ENCODE data around the gene TCF7L2. TPM values are rescaled to one million over a fixed set of nuclear protein-coding genes. Genes with fewer than 3 reads are reported as not detected.

Gene TCF7L2
- total RNA-seq, 1 donor from 2014 or later, result 109 TPM

GRCh38 chr10:113168584-113168983, 218.5 kb downstream of the TCF7L2 start:
- no peak for TF ChIP-seq CTCF (IDR thresholded peaks at IDR 0.05; ENCODE audit: unreplicated experiment)
- no peak for DNase-seq (ENCODE audit: low spot score, unreplicated experiment)
- Mint-ChIP-seq H3K4me1 (ENCODE audit: low read depth) (no peaks in the 10 kb centered on the region), H3K27me3 (no peaks in the 10 kb centered on the region), H3K27ac (no peak overlapping the region), H3K4me3 (ENCODE audit: low read depth) (no peak overlapping the region), H3K36me3 (ENCODE audit: insufficient read depth) (peaks cover 15% of the 10 kb centered on the region), H3K9me3 (ENCODE audit: low read depth) (no peaks in the 10 kb centered on the region)

GRCh38 chr10:113169111-113169510, 219.1 kb downstream of the TCF7L2 start:
- peaks cover 13% of the 10 kb centered on the region for H3K36me3 Mint-ChIP-seq (ENCODE audit: insufficient read depth)
- H3K4me3 Mint-ChIP-seq (ENCODE audit: low read depth), result no peak overlapping the region
- TF ChIP-seq CTCF (IDR thresholded peaks at IDR 0.05; ENCODE audit: unreplicated experiment), result no peak
- no peaks in the 10 kb centered on the region for H3K27me3 Mint-ChIP-seq
- DNase-seq (ENCODE audit: low spot score, unreplicated experiment), result no peak
- H3K27ac Mint-ChIP-seq, result peak overlapping the region; percentile 60
- no peaks in the 10 kb centered on the region for H3K4me1 Mint-ChIP-seq (ENCODE audit: low read depth)
- H3K9me3 Mint-ChIP-seq (ENCODE audit: low read depth), result no peaks in the 10 kb centered on the region

DNA sequence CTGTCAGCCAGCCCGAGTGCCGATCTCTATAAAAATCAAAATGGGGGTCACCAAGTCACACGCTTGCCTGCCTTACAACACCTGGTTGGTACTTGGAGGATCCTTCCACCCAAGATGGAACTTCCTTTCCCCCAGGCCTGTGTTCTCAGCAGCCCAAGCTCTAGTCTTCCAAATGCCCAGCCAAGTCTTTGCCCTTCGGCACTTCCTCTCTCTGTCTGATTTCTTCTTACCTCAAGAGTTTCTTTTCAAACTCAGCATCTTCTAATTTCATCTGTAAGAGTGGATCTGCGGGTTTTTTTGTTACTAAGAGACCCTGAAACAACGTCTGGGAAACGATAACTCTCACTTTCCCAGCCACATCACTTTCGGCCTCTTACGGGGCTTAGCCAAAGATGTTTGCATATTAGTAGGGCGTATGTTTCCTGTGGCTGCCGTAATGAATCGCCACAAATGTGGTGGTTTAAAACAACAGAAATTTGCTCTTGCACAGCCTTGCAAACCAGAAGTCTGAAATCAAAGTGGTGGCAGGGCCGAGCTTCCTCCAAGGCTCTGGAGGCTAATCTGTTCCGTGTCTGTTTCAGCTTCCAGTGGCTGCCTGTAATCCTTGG, 219.9 kb downstream of the TCF7L2 start:
- no peak for TF ChIP-seq CTCF (IDR thresholded peaks at IDR 0.05; ENCODE audit: unreplicated experiment)
- Mint-ChIP-seq H3K36me3 (ENCODE audit: insufficient read depth) (peaks cover 11% of the 10 kb centered on the region), H3K9me3 (ENCODE audit: low read depth) (no peaks in the 10 kb centered on the region), H3K27ac (peak overlapping the region; percentile 43), H3K27me3 (no peaks in the 10 kb centered on the region), H3K4me1 (ENCODE audit: low read depth) (no peaks in the 10 kb centered on the region), H3K4me3 (ENCODE audit: low read depth) (no peak overlapping the region)
- no peak for DNase-seq (ENCODE audit: low spot score, unreplicated experiment)

DNA sequence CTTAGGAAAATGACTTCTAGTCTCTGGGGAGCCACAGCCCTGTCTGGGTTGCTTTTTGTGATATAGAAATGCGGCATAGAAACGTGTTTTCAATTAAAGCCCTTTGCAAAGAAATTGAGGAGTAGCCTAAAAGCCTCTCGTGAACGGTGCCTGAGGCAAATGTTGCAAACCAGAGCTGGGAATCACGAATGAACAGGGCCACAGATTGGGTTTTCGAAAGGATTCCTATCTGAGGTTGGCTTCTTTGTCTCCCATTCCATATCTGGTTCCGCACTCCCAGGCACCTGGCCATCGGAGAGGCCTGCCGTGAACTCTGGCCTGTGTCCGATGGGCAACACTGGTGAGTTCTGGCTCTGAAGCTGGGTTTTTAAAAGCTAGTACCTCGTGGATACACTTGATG, 221.6 kb downstream of the TCF7L2 start:
- Mint-ChIP-seq H3K9me3 (ENCODE audit: low read depth) (no peaks in the 10 kb centered on the region), H3K27me3 (no peaks in the 10 kb centered on the region), H3K27ac (no peak overlapping the region), H3K4me1 (ENCODE audit: low read depth) (peaks cover 9% of the 10 kb centered on the region), H3K36me3 (ENCODE audit: insufficient read depth) (peaks cover 7% of the 10 kb centered on the region), H3K4me3 (ENCODE audit: low read depth) (no peak overlapping the region)
- no peak for TF ChIP-seq CTCF (IDR thresholded peaks at IDR 0.05; ENCODE audit: unreplicated experiment)
- no peak for DNase-seq (ENCODE audit: low spot score, unreplicated experiment)

GRCh38 chr10:113175176-113175575, 225.1 kb downstream of the TCF7L2 start:
- no peaks in the 10 kb centered on the region for H3K9me3 Mint-ChIP-seq (ENCODE audit: low read depth)
- H3K27ac Mint-ChIP-seq, result no peak overlapping the region
- no peak for DNase-seq (ENCODE audit: low spot score, unreplicated experiment)
- no peaks in the 10 kb centered on the region for H3K27me3 Mint-ChIP-seq
- peaks cover 15% of the 10 kb centered on the region for H3K4me1 Mint-ChIP-seq (ENCODE audit: low read depth)
- TF ChIP-seq CTCF (IDR thresholded peaks at IDR 0.05; ENCODE audit: unreplicated experiment), result no peak
- H3K4me3 Mint-ChIP-seq (ENCODE audit: low read depth), result no peak overlapping the region
- no peaks in the 10 kb centered on the region for H3K36me3 Mint-ChIP-seq (ENCODE audit: insufficient read depth)
